RPMI8226 (cell line): ENCODE data around the gene CAB39L.

ENCODE experiments used
- DNase-seq: peaks from one replicate; pipeline ENCODE4 v3.0.0-alpha.2; 2015

The CAB39L gene

GRCh38 chr13:49265822-49266221, 178.0 kb downstream of the CAB39L start:
- DNase-seq: no peak

DNA sequence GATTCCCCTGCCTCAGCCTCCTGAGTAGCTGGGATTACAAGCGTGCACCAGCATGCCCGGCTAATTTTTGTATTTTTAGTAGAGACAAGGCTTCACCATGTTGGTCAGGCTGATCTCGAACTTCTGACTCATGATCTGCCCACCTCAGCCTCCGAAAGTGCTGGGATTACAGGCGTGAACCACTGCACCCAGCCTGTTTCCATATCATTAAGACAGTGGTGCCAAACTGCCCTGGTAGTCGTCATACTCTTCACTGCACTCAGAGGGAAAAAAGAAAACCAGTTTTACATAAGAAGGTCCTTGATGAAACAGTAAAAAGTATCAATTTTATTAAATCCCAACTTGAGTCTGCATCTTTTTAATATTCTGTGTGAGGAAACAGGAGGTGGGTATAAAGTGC, 181.2 kb downstream of the CAB39L start:
- no peak for DNase-seq

DNA sequence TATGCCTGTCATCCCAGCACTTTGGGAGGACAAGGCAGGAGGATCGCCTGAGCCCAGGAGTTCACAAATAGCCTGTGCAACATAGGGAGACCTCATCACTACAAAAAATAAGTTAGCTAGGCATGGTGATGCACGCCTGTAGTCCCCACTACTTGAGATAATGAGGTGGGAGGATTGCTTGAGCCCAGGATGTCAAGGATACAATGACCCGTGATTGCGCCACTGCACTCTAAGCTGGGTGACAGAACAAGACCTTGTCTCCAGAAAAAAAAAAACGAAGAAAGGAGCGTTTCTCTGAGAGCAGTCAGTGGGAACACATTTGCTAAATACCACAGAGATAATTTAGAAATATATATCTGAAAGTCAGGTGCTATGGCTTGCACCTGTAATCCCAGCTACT, 184.3 kb downstream of the CAB39L start:
- no peak for DNase-seq
